Mesenchymal stem cell (in vitro differentiated cells and primary cell): ENCODE data around the gene ZC2HC1C.
A peak's percentile ranks its signal among the peaks of the same experiment; 100 is the strongest.

Experiments
- DNase-seq: peaks from one replicate; pipeline ENCODE4 v3.0.0-alpha.2; 2013
- H2AFZ ChIP-seq: one replicate; pipeline ENCODE4 v1.6.1; 2013; ENCODE audit warnings: low read depth, mild to moderate bottlenecking, control low read depth, inconsistent platforms, low read length, moderate library complexity
- H2AK5ac ChIP-seq: 2 replicates; pipeline ENCODE4 v1.6.1; 2013; ENCODE audit warnings: low read length, moderate library complexity, mild to moderate bottlenecking, inconsistent platforms; ENCODE audit not compliant: severe bottlenecking
- H2BK120ac ChIP-seq: one replicate; pipeline ENCODE4 v1.6.1; 2013; ENCODE audit warnings: low read depth, mild to moderate bottlenecking, inconsistent platforms, low read length, moderate library complexity
- H2BK12ac ChIP-seq, 2 experiments: one replicate each; pipeline ENCODE4 v1.6.1; 2013; ENCODE audit warnings: inconsistent platforms in 2 of 2, low read length in 2 of 2, mild to moderate bottlenecking in 2 of 2, moderate library complexity in 2 of 2, control low read depth in 1 of 2
- H2BK15ac ChIP-seq: one replicate; pipeline ENCODE4 v1.6.1; 2013; ENCODE audit warnings: mild to moderate bottlenecking, low read depth, inconsistent platforms; ENCODE audit not compliant: poor library complexity, severe bottlenecking
- H2BK5ac ChIP-seq: 2 replicates; pipeline ENCODE4 v1.6.1; 2013; ENCODE audit warnings: low read depth, mild to moderate bottlenecking, low read length, control low read depth, inconsistent platforms; ENCODE audit not compliant: poor library complexity, severe bottlenecking
- H3K14ac ChIP-seq, 2 experiments: one replicate each; pipeline ENCODE4 v1.6.1; 2013; ENCODE audit warnings: inconsistent platforms in 2 of 2, low read length in 2 of 2, control low read depth in 1 of 2, mild to moderate bottlenecking in 1 of 2, moderate library complexity in 1 of 2
- H3K18ac ChIP-seq, 2 experiments: one replicate each; pipeline ENCODE4 v1.6.1; 2013; ENCODE audit warnings: inconsistent platforms in 2 of 2, low read length in 2 of 2, control low read depth in 1 of 2, low read depth in 1 of 2, mild to moderate bottlenecking in 1 of 2
- H3K23ac ChIP-seq, 2 experiments: one replicate each; pipeline ENCODE4 v1.6.1; 2013; ENCODE audit warnings: inconsistent platforms in 2 of 2, low read length in 2 of 2, mild to moderate bottlenecking in 2 of 2, moderate library complexity in 2 of 2, control low read depth in 1 of 2
- H3K27ac ChIP-seq: 2 replicates; pipeline ENCODE4 v1.5.1; 2013; ENCODE audit warnings: mild to moderate bottlenecking, moderate library complexity, low read length, control low read depth, inconsistent platforms; ENCODE audit not compliant: poor library complexity, severe bottlenecking
- H3K27me3 ChIP-seq, 2 experiments: 2 replicates each; pipeline versions ENCODE4 v1.6.1 to v1.7.0; 2013; ENCODE audit warnings: low read length in 2 of 2, mild to moderate bottlenecking in 2 of 2, moderate library complexity in 2 of 2, control low read depth in 1 of 2, inconsistent platforms in 1 of 2; ENCODE audit not compliant: control insufficient read depth in 1 of 2, insufficient read depth in 1 of 2
- H3K36me3 ChIP-seq, 2 experiments: 2 replicates each; pipeline versions ENCODE4 v1.6.1 to v1.7.0; 2013; ENCODE audit warnings: low read length in 2 of 2, control low read depth in 1 of 2, inconsistent platforms in 1 of 2, low read depth in 1 of 2, mild to moderate bottlenecking in 1 of 2; ENCODE audit not compliant: insufficient read depth in 2 of 2, control insufficient read depth in 1 of 2
- H3K4ac ChIP-seq, 2 experiments: one replicate each; pipeline ENCODE4 v1.6.1; 2013; ENCODE audit warnings: inconsistent platforms in 2 of 2, low read length in 2 of 2, mild to moderate bottlenecking in 2 of 2, moderate library complexity in 2 of 2, control low read depth in 1 of 2, low read depth in 1 of 2
- H3K4me1 ChIP-seq: 2 replicates; pipeline ENCODE4 v1.6.1; 2013; ENCODE audit warnings: low read depth, low read length, control low read depth; ENCODE audit not compliant: control insufficient read depth, insufficient read depth
- H3K4me2 ChIP-seq: 2 replicates; pipeline ENCODE4 v1.6.1; 2013; ENCODE audit warnings: low read length, mild to moderate bottlenecking, inconsistent platforms; ENCODE audit not compliant: poor library complexity, severe bottlenecking
- H3K4me3 ChIP-seq, 2 experiments: 2 replicates each; pipeline versions ENCODE4 v1.5.1 to v1.7.0; 2013; ENCODE audit warnings: low read length in 2 of 2, mild to moderate bottlenecking in 2 of 2, control low read depth in 1 of 2, low read depth in 1 of 2; ENCODE audit not compliant: insufficient read depth in 1 of 2
- H3K79me1 ChIP-seq: replicated peaks from 2 replicates; pipeline ENCODE4 v1.6.1; 2013; ENCODE audit warnings: mild to moderate bottlenecking, control low read depth, low read length, inconsistent platforms; ENCODE audit not compliant: poor library complexity, severe bottlenecking
- H3K9ac ChIP-seq: 2 replicates; pipeline ENCODE4 v1.7.0; 2013; ENCODE audit warnings: mild to moderate bottlenecking, low read length, moderate library complexity
- H3K9me3 ChIP-seq: 2 replicates; pipeline ENCODE4 v1.7.0; 2013; ENCODE audit warnings: mild to moderate bottlenecking, low read length; ENCODE audit not compliant: control insufficient read depth
- H4K8ac ChIP-seq: one replicate; pipeline ENCODE4 v1.6.1; 2013; ENCODE audit warnings: inconsistent platforms, mild to moderate bottlenecking, low read length, moderate library complexity
- H4K91ac ChIP-seq: one replicate; pipeline ENCODE4 v1.6.1; 2013; ENCODE audit warnings: mild to moderate bottlenecking, low read length, inconsistent platforms
- WGBS: methylation state at CpG from one replicate; pipeline ENCODE4 v1.1.7; 2013; ENCODE audit warnings: mixed read lengths; 5-methylcytosine and 5-hydroxymethylcytosine counted together

Gene ZC2HC1C

GRCh38 chr14:75094896-75095295 lies 25.5 kb downstream of the ZC2HC1C start:
- Histone ChIP-seq H2AK5ac (no peak overlapping the region), H3K27ac (no peak overlapping the region), H3K9ac (peak overlapping the region; percentile 6), H2AFZ (no peak overlapping the region), H2BK5ac (no peak overlapping the region), H2BK15ac (no peak overlapping the region), H3K79me1 (peaks cover 1% of the 10 kb centered on the region), H3K36me3 (peaks cover 13 to 78% of the 10 kb centered on the region in 2 experiments), H3K14ac (no peak overlapping the region), H3K27me3 (no peaks in the 10 kb centered on the region), H3K23ac (no peak overlapping the region), H3K4me3 (no peak overlapping the region), H3K18ac (no peak overlapping the region), H2BK12ac (no peak overlapping the region), H4K91ac (no peak overlapping the region), H3K9me3 (no peaks in the 10 kb centered on the region), H3K4me1 (no peaks in the 10 kb centered on the region), H2BK120ac (no peak overlapping the region), H4K8ac (no peak overlapping the region), H3K4ac (no peak overlapping the region), H3K4me2 (no peak overlapping the region)
- 97% methylated on average over 2 of the region's 3 CpGs for WGBS
- DNase-seq, result no peak

GRCh38 chr14:75095690-75096089 lies 26.2 kb downstream of the ZC2HC1C start:
- no peaks in the 10 kb centered on the region for H3K4me1 ChIP-seq
- no peak overlapping the region for H4K91ac ChIP-seq
- no peak overlapping the region for H3K14ac ChIP-seq
- no peak overlapping the region for H3K23ac ChIP-seq
- no peaks in the 10 kb centered on the region for H3K27me3 ChIP-seq
- H2BK12ac ChIP-seq, result no peak overlapping the region
- H4K8ac ChIP-seq, result no peak overlapping the region
- no peak overlapping the region for H3K4me2 ChIP-seq
- no peak for DNase-seq
- H2BK120ac ChIP-seq, result no peak overlapping the region
- no peak overlapping the region for H2AK5ac ChIP-seq
- no peak overlapping the region for H3K27ac ChIP-seq
- peaks cover 1% of the 10 kb centered on the region for H3K79me1 ChIP-seq
- H3K18ac ChIP-seq, result no peak overlapping the region
- no peak overlapping the region for H2BK5ac ChIP-seq
- no peak overlapping the region for H2BK15ac ChIP-seq
- WGBS, result over 99% methylated on average over 4 of the region's 4 CpGs
- H3K36me3 ChIP-seq, result peaks cover 16 to 78% of the 10 kb centered on the region in 2 experiments
- no peak overlapping the region for H2AFZ ChIP-seq
- H3K4me3 ChIP-seq, result no peak overlapping the region
- peak overlapping the region; percentile 6 for H3K9ac ChIP-seq
- no peaks in the 10 kb centered on the region for H3K9me3 ChIP-seq
- H3K4ac ChIP-seq, result no peak overlapping the region

GRCh38 chr14:75096959-75097358 lies 27.5 kb downstream of the ZC2HC1C start:
- Histone ChIP-seq H4K8ac (no peak overlapping the region), H3K27me3 (no peaks in the 10 kb centered on the region), H2AFZ (no peak overlapping the region), H2BK5ac (no peak overlapping the region), H3K14ac (no peak overlapping the region), H2BK120ac (no peak overlapping the region), H2BK12ac (no peak overlapping the region), H3K27ac (no peak overlapping the region), H3K36me3 (peaks cover 19 to 81% of the 10 kb centered on the region in 2 experiments), H3K4me3 (no peak overlapping the region), H3K23ac (no peak overlapping the region), H3K79me1 (peaks cover 1% of the 10 kb centered on the region), H2AK5ac (no peak overlapping the region), H3K9ac (no peak overlapping the region), H3K18ac (no peak overlapping the region), H4K91ac (no peak overlapping the region), H3K4ac (no peak overlapping the region), H2BK15ac (no peak overlapping the region), H3K9me3 (no peaks in the 10 kb centered on the region), H3K4me2 (no peak overlapping the region), H3K4me1 (no peaks in the 10 kb centered on the region)
- over 99% methylated on average over 6 of the region's 6 CpGs for WGBS
- DNase-seq, result no peak

DNA sequence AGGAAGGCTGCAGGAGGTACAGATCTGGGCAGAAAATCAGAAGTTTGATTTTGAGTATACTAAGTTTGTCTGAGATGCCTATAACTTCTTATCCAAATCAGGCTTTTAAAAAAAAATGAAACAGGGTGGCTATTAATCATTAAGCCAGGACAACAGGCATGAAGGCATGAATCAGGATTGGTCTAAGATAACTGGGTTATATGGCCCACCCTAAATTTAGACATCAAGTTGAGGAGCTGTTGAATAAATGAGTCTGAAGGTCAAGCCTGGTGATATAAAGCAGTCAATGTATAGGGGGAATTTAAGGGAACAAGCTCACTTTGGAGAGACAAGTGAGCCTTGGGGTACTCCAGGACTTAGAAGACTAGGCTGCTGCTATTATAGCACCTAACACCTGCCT lies 28.8 kb downstream of the ZC2HC1C start:
- no peak overlapping the region for H2AFZ ChIP-seq
- no peak overlapping the region for H3K4ac ChIP-seq
- no peak overlapping the region for H4K8ac ChIP-seq
- no peak overlapping the region for H3K4me3 ChIP-seq
- H4K91ac ChIP-seq, result no peak overlapping the region
- no peak overlapping the region for H3K14ac ChIP-seq
- no peak overlapping the region for H3K9ac ChIP-seq
- H3K23ac ChIP-seq, result no peak overlapping the region
- H3K4me2 ChIP-seq, result no peak overlapping the region
- H3K36me3 ChIP-seq, result peaks cover 19 to 81% of the 10 kb centered on the region in 2 experiments
- H2AK5ac ChIP-seq, result no peak overlapping the region
- no peak overlapping the region for H2BK12ac ChIP-seq
- no peaks in the 10 kb centered on the region for H3K27me3 ChIP-seq
- H2BK120ac ChIP-seq, result no peak overlapping the region
- H3K27ac ChIP-seq, result no peak overlapping the region
- H3K4me1 ChIP-seq, result no peaks in the 10 kb centered on the region
- no peak overlapping the region for H3K18ac ChIP-seq
- no peak overlapping the region for H2BK5ac ChIP-seq
- no peaks in the 10 kb centered on the region for H3K9me3 ChIP-seq
- DNase-seq, result no peak
- H3K79me1 ChIP-seq, result peaks cover 1% of the 10 kb centered on the region
- no peak overlapping the region for H2BK15ac ChIP-seq
